Testis (tissue), 3 donors: ENCODE measurements around the gene MTPN. TPM values are rescaled to one million over a fixed set of nuclear protein-coding genes. Genes with fewer than 3 reads are reported as not detected.

Experiments used
- DNase-seq: peaks from one replicate; pipeline ENCODE4 v3.0.0-alpha.2; 2019
- H3K27ac ChIP-seq, 2 donors: fragments of 200-600 bp; sonication (generic); one replicate each; pipeline ENCODE4 v1.5.1; 2019
- H3K27me3 ChIP-seq: fragments of 200-600 bp; sonication (generic); one replicate; pipeline ENCODE4 v1.5.1; 2019
- H3K36me3 ChIP-seq: fragments of 200-600 bp; sonication (generic); one replicate; pipeline ENCODE4 v1.5.1; 2017; ENCODE audit warnings: low read depth; ENCODE audit errors: missing control alignments
- H3K4me1 ChIP-seq: fragments of 200-600 bp; sonication (generic); one replicate; pipeline ENCODE4 v1.5.1; 2019
- H3K4me3 ChIP-seq, 2 donors: fragments of 200-600 bp; sonication (generic); one replicate each; pipeline ENCODE4 v1.5.1; 2017 to 2019
- H3K9me3 ChIP-seq: fragments of 200-600 bp; sonication (generic); one replicate; pipeline ENCODE4 v1.5.1; 2017
- POLR2A ChIP-seq: fragments of 450-650 bp; IDR thresholded peaks from one replicate; pipeline ENCODE4 v1.6.1; 2017; ENCODE audit warnings: antibody characterized with exemption, mild to moderate bottlenecking, moderate library complexity
- WGBS, 2 donors: methylation state at CpG; one replicate each; pipeline ENCODE4 v1.1.5; 2018; 5-methylcytosine and 5-hydroxymethylcytosine counted together
- intact Hi-C: fragments of 100-400 bp; cut with DNase I; formaldehyde crosslinking; loops from one replicate; pipeline ENCODE4 v1.15.1; 2023; ENCODE audit warnings: low total_unique reads
- polyA plus RNA-seq: library from polyadenylated mRNA; stranded (reverse); fragments of 350-450 nt; fragmentation: Illumina TruSeq; extraction: RNeasy Lipid Tissue Mini Kit (QIAGEN cat#74804); gene quantifications from one replicate; pipeline ENCODE4 v1.2.3, GENCODE V29; 2014; ENCODE audit warnings: low read depth, low replicate concordance; ENCODE audit not compliant: insufficient read depth
- total RNA-seq, 2 donors: library from RNA; depleted of rRNA; stranded (reverse); fragments of >200 nt; gene quantifications; one replicate each; pipeline ENCODE4 v1.2.3, GENCODE V29; 2016
- TF ChIP-seq, protein P1 (sequence below), 3 experiments: fragments of 450-650 bp in 2 of 3; fragments of 200-600 bp in 1 of 3; sonication (generic) in 1 of 3; IDR thresholded peaks; one replicate each; pipeline ENCODE4 v1.5.1; 2016 to 2019; ENCODE audit warnings: antibody characterized with exemption in 3 of 3, mild to moderate bottlenecking in 2 of 3, moderate library complexity in 1 of 3

Gene MTPN
- total and polyA plus RNA-seq, 3 donors from 2014 or later = 141 to 144 (median 142) TPM

GRCh38 chr7:135913404-135913803, 63.8 kb downstream of the MTPN start:
- intact Hi-C loops = no loop called here

GRCh38 chr7:135911099-135911498, 66.1 kb downstream of the MTPN start:
- Histone ChIP-seq H3K27me3 (no peaks in the 10 kb centered on the region), H3K9me3 (no peaks in the 10 kb centered on the region), H3K4me1 (no peaks in the 10 kb centered on the region), H3K4me3 (no peak overlapping the region), H3K36me3 (no peaks in the 10 kb centered on the region), H3K27ac (no peak overlapping the region)
- intact Hi-C loops = no loop called here
- WGBS, 2 donors = 65 to 67% methylated on average over 3 of the region's 3 CpGs
- TF ChIP-seq, protein P1, sequence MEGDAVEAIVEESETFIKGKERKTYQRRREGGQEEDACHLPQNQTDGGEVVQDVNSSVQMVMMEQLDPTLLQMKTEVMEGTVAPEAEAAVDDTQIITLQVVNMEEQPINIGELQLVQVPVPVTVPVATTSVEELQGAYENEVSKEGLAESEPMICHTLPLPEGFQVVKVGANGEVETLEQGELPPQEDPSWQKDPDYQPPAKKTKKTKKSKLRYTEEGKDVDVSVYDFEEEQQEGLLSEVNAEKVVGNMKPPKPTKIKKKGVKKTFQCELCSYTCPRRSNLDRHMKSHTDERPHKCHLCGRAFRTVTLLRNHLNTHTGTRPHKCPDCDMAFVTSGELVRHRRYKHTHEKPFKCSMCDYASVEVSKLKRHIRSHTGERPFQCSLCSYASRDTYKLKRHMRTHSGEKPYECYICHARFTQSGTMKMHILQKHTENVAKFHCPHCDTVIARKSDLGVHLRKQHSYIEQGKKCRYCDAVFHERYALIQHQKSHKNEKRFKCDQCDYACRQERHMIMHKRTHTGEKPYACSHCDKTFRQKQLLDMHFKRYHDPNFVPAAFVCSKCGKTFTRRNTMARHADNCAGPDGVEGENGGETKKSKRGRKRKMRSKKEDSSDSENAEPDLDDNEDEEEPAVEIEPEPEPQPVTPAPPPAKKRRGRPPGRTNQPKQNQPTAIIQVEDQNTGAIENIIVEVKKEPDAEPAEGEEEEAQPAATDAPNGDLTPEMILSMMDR (IDR thresholded peaks at IDR 0.05) = no peak
- no peak for TF ChIP-seq POLR2A
- no peak for DNase-seq

More at GRCh38 chr7:135913404-135913803, 63.8 kb downstream of the MTPN start:
- no peaks in the 10 kb centered on the region for H3K27me3 ChIP-seq
- DNase-seq = no peak
- no peak for TF ChIP-seq POLR2A
- TF ChIP-seq, protein P1 (IDR thresholded peaks at IDR 0.05) = no peak
- no peak overlapping the region for H3K4me3 ChIP-seq
- H3K4me1 ChIP-seq = no peaks in the 10 kb centered on the region
- H3K27ac ChIP-seq = no peak overlapping the region
- WGBS, 2 donors = 82 to 92% methylated on average over 2 of the region's 2 CpGs
- no peaks in the 10 kb centered on the region for H3K9me3 ChIP-seq
- H3K36me3 ChIP-seq = no peaks in the 10 kb centered on the region

GRCh38 chr7:135910393-135911036, 66.6 kb downstream of the MTPN start:
- H3K36me3 ChIP-seq = no peaks in the 10 kb centered on the region
- no peak overlapping the region for H3K4me3 ChIP-seq
- H3K27me3 ChIP-seq = no peaks in the 10 kb centered on the region
- no peaks in the 10 kb centered on the region for H3K9me3 ChIP-seq
- H3K27ac ChIP-seq = no peak overlapping the region
- no peaks in the 10 kb centered on the region for H3K4me1 ChIP-seq
- 83 to 86% methylated on average over 2 of the region's 2 CpGs for WGBS, 2 donors
- DNase-seq = no peak
- no peak for TF ChIP-seq POLR2A
- TF ChIP-seq, protein P1 (IDR thresholded peaks at IDR 0.05) = no peak
- intact Hi-C loops = no loop called here

DNA sequence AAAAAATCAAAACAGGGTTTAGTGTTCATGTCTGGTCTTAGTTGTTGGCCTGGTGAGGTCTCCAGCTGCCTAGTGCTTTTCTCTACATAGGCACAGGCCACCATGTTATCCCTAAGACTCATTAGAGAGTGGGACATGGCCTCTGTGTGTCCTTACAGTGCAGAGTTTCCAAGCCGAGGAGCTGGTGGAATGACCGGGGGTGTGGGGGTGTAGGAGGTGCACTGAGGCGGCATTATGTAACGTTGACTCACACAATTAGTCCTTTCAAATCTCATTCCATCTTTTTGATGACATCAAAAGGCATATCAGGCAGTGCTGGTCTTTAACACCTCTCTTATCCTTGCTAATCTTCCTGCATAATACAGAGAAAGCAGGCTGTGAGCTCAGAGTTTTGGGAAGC, 71.3 kb downstream of the MTPN start:
- DNase-seq = no peak
- Histone ChIP-seq H3K27ac (no peak overlapping the region), H3K4me3 (no peak overlapping the region), H3K27me3 (no peaks in the 10 kb centered on the region), H3K9me3 (no peaks in the 10 kb centered on the region), H3K36me3 (no peaks in the 10 kb centered on the region), H3K4me1 (no peaks in the 10 kb centered on the region)
- intact Hi-C loops = no loop called here
- WGBS, 2 donors = 87 to 96% methylated on average over 4 of the region's 4 CpGs
- TF ChIP-seq, protein P1 (IDR thresholded peaks at IDR 0.05) = no peak
- TF ChIP-seq POLR2A = no peak

- TF ChIP-seq, protein P1 (IDR thresholded peaks at IDR 0.05) = no peak
- TF ChIP-seq POLR2A = no peak
- H3K36me3 ChIP-seq = no peaks in the 10 kb centered on the region
- intact Hi-C loops = no loop called here
- H3K4me1 ChIP-seq = no peaks in the 10 kb centered on the region
- H3K4me3 ChIP-seq = no peak overlapping the region
- 96 to 98% methylated on average over 4 of the region's 4 CpGs for WGBS, 2 donors
- no peaks in the 10 kb centered on the region for H3K9me3 ChIP-seq
- no peaks in the 10 kb centered on the region for H3K27me3 ChIP-seq
- H3K27ac ChIP-seq = no peak overlapping the region
- no peak for DNase-seq
Measured at GRCh38 chr7:135905355-135905754, 71.8 kb downstream of the MTPN start.
